ENCODE results near the gene CD300LG.
A peak's percentile ranks its signal among the peaks of the same experiment; 100 is the strongest.

CD300LG gene

DNA sequence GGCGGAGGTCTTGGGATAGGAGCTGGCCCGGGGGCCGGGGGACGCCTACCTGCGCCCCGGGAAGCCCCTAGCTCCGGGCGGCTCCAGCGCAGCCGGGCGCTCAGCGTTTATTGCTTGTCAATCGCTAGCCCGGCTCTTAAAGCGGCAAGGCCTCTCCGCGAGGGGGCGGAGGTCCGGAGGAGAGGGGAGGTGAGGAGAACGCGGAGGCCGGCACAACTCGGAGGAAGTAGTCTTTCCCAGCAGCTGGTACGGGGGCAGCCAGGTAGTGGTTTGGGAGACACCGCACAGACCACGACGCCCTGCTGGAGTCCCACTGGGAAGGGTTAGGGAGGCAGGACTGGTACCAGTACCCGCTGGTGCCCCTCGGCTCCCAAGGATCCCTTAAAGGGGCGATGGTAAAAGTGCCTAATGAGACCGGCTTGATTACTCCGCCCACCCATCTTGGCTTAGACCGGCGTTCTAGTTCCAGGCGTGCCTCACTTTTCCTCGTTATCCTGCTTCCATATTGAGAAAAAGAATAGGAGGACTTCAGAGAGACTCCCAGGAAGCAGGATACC lies 60.5 kb downstream of the CD300LG start, which contains the start of gene MPP2:
TSS of gene MPP2 (minus strand) at position 112 of the 557 bp plus-strand sequence. CDS start 3,076 bp downstream, outside the sequence.
- no peak for DNase-seq (ENCODE audit: low read depth)

DNA sequence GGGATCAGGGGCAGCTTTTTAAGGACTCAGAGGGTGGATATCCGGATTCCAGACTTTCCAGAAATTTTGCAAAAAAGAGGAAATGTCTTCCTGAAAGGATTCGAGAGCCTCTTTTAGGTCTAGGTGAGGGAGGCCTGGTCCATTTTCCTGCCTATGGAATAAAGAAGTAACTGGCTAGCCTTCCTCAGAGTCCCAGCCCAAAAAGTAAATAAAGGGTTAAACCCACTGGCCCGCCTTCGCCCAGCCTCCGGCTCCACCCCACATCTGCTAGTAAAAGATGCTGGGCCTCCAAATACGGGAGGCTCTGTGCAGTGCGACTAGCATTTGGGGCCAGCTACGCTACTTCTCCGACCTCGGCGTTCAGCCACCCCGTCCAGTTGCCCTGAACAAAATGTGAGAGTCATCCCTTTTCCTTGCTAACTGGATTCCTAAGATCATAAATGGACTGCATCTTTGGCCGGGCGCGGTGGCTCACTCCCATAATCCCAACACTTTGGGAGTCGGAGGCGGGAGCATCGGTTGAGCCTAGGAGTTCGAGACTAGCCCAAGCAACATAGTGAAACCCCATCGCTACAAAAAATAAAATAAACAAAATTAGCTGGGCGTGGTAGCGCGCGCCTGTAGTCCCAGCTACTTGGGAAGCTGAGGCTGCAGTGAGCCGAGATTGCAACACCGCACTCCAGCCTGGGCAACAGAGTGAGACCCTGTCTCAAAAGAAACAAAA lies 61.2 kb downstream of the CD300LG start:
- peak; percentile 18 for DNase-seq (ENCODE audit: low read depth)

DNA sequence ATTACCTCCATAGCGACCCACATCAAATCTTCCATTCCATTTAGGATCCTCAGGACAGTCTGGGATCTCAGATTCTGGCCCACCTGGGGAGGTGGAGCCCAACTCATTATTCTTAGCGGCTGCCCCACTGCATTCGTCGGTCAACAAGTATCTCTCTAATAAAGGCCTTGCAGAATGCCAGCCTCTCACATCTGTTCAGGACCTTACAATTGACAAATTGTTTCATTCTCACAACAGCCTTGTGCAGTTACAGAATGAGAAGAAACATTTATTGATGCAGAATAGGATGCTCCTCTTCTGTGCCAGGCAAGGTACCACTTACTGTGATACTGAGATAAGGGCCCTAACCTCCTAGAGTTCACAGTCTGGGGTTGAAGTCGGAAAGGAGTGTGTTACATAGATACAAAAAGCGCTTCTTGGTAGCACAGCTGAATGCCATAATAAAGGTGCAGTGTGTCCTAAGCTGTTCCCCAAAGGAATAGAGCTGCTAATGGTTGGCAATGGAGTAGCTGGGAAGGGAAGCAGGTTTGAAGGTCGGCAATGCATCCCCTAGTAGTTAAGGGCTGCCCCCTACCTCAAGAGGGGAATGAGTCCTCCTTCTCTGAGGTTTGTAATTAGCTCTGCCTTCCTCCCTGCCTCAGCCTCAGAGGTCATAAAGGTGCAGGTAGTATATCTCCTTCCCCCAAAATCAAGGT lies 62.7 kb downstream of the CD300LG start:
- no peak for DNase-seq (ENCODE audit: low read depth)

- no peak for DNase-seq (ENCODE audit: low read depth)
These were observed 64.9 kb downstream of the CD300LG start for GRCh38 chr17:43911904-43912303.

DNA sequence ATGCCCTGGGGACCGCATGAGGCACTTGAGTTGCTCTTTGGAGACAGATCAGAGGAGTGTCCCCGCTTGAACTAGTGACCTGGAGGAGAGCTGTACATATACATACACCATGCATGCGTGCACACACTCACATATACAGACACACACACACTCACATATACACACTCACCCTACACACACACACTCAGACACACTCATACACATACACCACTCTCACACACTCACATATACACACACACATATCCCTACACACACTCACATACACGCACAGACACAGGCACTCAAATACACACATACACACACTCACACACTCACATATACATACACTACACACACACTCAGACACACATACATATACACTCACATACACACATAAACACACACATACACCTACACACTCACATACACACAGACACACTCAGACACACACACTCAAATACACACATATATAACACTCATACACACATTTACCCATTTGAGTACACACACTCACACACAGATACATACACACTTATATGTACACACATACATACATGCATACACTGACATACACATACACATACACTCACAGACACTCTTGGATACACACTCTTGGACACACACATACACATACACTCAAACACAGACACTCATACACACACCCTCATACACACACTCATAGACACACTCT lies 65.8 kb downstream of the CD300LG start:
- DNase-seq (ENCODE audit: low read depth): no peak
